ENCODE measurements around the gene JAML. TPM values are rescaled to one million over a fixed set of nuclear protein-coding genes. Genes with fewer than 3 reads are reported as not detected.

Gene JAML
- total RNA-seq, 6 experiments from 2014 or later: 1.5 to 9.1 (median 3.2) TPM

DNA sequence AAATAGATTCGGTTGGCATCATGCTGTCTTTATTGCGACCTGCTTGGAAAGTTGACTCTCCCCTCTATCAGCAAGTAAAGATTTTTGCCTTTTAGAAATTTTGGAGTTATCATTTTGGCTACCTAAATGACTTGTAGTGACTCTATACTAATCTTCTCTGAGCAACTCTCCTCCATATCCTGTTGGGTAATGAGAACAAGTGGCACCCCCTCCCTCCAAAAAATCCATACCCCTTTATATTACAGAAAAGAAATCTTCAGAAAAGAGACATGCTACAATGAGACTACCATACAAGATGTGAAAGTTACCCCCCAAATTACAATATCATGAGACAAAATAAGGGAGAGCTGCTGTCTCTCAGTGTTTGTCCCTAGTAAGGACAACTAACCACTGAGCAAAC lies 1.2 kb downstream of the JAML start:
- DNase-seq (no peak), ATAC-seq (no peak)
- no peaks in the 10 kb centered on the region for H3K27me3 ChIP-seq
- no peaks in the 10 kb centered on the region for H3K9me3 ChIP-seq
- no peaks in the 10 kb centered on the region for H3K4me1 ChIP-seq
- intact Hi-C loops (cut with DNase I): no loop called here
- 35% methylated on average over 2 of the region's 2 CpGs for WGBS (ENCODE audit: insufficient coverage, low coverage, low lambda C conversion rate, missing lambda C conversion rate)
- no peak overlapping the region for H3K4me3 ChIP-seq
- no peak for TF ChIP-seq POLR2A (IDR thresholded peaks at IDR 0.05)
- TF ChIP-seq, protein P1, sequence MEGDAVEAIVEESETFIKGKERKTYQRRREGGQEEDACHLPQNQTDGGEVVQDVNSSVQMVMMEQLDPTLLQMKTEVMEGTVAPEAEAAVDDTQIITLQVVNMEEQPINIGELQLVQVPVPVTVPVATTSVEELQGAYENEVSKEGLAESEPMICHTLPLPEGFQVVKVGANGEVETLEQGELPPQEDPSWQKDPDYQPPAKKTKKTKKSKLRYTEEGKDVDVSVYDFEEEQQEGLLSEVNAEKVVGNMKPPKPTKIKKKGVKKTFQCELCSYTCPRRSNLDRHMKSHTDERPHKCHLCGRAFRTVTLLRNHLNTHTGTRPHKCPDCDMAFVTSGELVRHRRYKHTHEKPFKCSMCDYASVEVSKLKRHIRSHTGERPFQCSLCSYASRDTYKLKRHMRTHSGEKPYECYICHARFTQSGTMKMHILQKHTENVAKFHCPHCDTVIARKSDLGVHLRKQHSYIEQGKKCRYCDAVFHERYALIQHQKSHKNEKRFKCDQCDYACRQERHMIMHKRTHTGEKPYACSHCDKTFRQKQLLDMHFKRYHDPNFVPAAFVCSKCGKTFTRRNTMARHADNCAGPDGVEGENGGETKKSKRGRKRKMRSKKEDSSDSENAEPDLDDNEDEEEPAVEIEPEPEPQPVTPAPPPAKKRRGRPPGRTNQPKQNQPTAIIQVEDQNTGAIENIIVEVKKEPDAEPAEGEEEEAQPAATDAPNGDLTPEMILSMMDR (IDR thresholded peaks at IDR 0.05): no peak
- no peak overlapping the region for H3K27ac ChIP-seq
- no peaks in the 10 kb centered on the region for H3K36me3 ChIP-seq

DNA sequence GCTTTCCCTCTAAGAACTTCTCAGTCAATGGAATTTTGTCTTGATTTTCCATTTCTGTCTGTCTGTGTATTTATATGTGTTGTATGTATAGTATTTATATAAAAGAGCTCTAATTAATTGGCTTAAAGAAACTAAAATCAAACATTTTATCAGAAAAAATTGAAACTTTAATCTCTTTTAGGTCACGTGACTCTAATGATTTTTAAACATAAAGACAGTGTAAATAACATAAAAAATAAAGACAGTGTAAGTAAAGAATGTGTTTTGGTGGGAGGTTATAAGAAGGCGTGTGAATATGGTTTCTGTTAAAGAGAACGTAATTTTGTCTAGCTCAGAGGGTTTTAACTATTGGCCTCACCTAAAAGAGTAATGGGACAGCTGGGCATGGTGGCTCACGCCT lies 2.4 kb downstream of the JAML start:
- Histone ChIP-seq H3K36me3 (no peaks in the 10 kb centered on the region), H3K9me3 (no peaks in the 10 kb centered on the region), H3K4me3 (no peak overlapping the region), H3K4me1 (no peaks in the 10 kb centered on the region), H3K27me3 (no peaks in the 10 kb centered on the region), H3K27ac (no peak overlapping the region)
- DNase-seq: no peak
- 53% methylated on average over 4 of the region's 4 CpGs for WGBS (ENCODE audit: insufficient coverage, low coverage, low lambda C conversion rate, missing lambda C conversion rate)
- no peak for TF ChIP-seq POLR2A (IDR thresholded peaks at IDR 0.05)
- TF ChIP-seq, protein P1 (IDR thresholded peaks at IDR 0.05): no peak
- intact Hi-C loops (cut with DNase I): no loop called here
- ATAC-seq: no peak

DNA sequence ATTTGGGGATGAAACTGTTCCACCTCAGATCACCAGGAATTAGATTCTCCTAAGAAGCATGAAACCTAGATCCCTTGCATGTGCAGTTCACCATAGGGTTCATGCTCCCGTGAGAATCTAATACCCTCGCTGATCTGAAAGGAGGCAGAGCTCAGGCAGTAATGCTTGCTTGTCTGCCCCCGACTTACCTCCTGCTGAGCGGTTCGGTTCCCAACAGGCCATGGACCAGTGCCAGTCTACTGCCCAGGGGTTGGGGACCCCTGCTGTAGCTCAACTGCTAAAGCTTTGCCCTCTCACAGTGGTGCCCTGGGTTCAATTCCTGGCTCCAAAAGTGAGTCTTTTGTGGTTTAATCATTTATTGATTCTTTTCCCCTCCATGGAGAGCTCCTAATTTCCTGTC lies 3.4 kb downstream of the JAML start:
- WGBS (ENCODE audit: insufficient coverage, low coverage, low lambda C conversion rate, missing lambda C conversion rate): 50% methylated on average over 1 of the region's 5 CpGs
- ATAC-seq (no peak), DNase-seq (no peak)
- H3K4me1 ChIP-seq: no peaks in the 10 kb centered on the region
- H3K36me3 ChIP-seq: no peaks in the 10 kb centered on the region
- no peaks in the 10 kb centered on the region for H3K27me3 ChIP-seq
- H3K9me3 ChIP-seq: no peaks in the 10 kb centered on the region
- no peak overlapping the region for H3K4me3 ChIP-seq
- no peak overlapping the region for H3K27ac ChIP-seq
- intact Hi-C loops (cut with DNase I): no loop called here
- TF ChIP-seq, protein P1 (IDR thresholded peaks at IDR 0.05): no peak

DNA sequence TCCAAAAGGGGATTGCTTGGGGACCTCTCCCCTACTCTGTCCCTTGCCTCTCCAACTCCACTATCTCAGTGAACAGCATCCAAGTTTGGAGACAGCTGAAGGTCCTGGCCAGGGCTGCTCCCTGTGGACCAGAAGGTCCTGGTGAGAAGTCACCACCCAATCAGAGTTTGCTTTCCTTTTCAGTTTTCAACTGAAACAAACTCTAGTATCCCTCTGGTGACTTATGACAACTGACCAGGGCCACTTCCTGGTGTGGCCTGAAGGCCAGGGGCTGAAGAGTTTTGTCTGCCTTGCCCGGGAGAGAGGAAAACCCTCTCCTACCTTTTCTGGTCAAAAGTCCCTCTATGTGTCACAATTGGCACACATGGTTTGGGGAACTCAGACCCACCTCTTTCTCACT lies 5.1 kb downstream of the JAML start:
- no peaks in the 10 kb centered on the region for H3K36me3 ChIP-seq
- H3K9me3 ChIP-seq: no peaks in the 10 kb centered on the region
- ATAC-seq: peak in 3 of 4 donors; percentile 40 to 62 (median 61)
- no peak overlapping the region for H3K27ac ChIP-seq
- H3K27me3 ChIP-seq: no peaks in the 10 kb centered on the region
- 38% methylated on average over 1 of the region's 1 CpG for WGBS (ENCODE audit: insufficient coverage, low coverage, low lambda C conversion rate, missing lambda C conversion rate)
- no peaks in the 10 kb centered on the region for H3K4me1 ChIP-seq
- intact Hi-C loops (cut with DNase I): no loop called here
- no peak overlapping the region for H3K4me3 ChIP-seq
- TF ChIP-seq, protein P1 (IDR thresholded peaks at IDR 0.05): no peak
- no peak for TF ChIP-seq POLR2A (IDR thresholded peaks at IDR 0.05)
- no peak for DNase-seq

DNA sequence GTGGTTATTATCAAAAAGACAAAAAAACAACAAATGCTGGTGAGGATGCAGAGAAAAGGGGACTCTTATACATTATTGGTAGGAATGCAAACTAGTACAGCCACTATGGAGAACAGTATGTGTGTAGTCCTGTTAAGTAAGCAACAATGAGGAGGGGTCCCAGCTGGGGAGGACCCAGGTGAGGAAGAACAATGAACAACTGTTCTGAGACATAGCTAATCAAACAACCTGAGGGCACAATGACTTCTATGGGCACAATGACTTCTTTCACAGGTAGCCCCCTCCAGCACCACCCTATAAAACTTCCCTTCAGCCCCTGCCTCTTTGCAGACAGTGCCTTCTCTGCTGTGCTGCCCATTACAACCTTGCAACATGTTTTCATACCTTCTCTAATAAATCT lies 5.6 kb downstream of the JAML start:
- ATAC-seq (no peak), DNase-seq (no peak)
- H3K9me3 ChIP-seq: no peaks in the 10 kb centered on the region
- H3K27me3 ChIP-seq: no peaks in the 10 kb centered on the region
- no peak overlapping the region for H3K27ac ChIP-seq
- H3K36me3 ChIP-seq: no peaks in the 10 kb centered on the region
- TF ChIP-seq, protein P1 (IDR thresholded peaks at IDR 0.05): no peak
- TF ChIP-seq POLR2A (IDR thresholded peaks at IDR 0.05): no peak
- H3K4me3 ChIP-seq: no peak overlapping the region
- no peaks in the 10 kb centered on the region for H3K4me1 ChIP-seq
- intact Hi-C loops (cut with DNase I): no loop called here
